SK-N-SH (cell line): ENCODE measurements around the gene MYBBP1A. TPM values are rescaled to one million over a fixed set of nuclear protein-coding genes. Genes with fewer than 3 reads are reported as not detected.

Experiments used
- CTCF ChIA-PET: fragments of 300-600, 350-600 bp; formaldehyde crosslinking; extraction: SDS; loops from one replicate; lab custom pipeline; 2021; lab: Yijun Ruan, JAX
- POLR2A ChIA-PET: fragments of 350-600 bp; sonication (Branson Sonifier 250); formaldehyde crosslinking; extraction: SDS; loops from one replicate; lab custom pipeline; 2020; ENCODE audit warnings: antibody characterized with exemption, inconsistent platforms; lab: Yijun Ruan, JAX
- DNase-seq: peaks from one replicate; pipeline ENCODE4 v3.0.0; 2012
- H2AFZ ChIP-seq: fragments of 200-600 bp; sonication (generic); 2 replicates; pipeline ENCODE4 v1.8.1; 2016; ENCODE audit warnings: antibody characterized with exemption, mild to moderate bottlenecking, low read depth
- H3F3A ChIP-seq: fragments of 200-600 bp; sonication (generic); replicated peaks from 2 replicates; pipeline ENCODE3; 2016; ENCODE audit warnings: antibody characterized with exemption, mild to moderate bottlenecking; ENCODE audit not compliant: insufficient read depth
- H3K27ac ChIP-seq, 2 experiments: fragments of 200-500 bp in 1 of 2; fragments of 200-600 bp in 1 of 2; sonication (Bioruptor generic) in 1 of 2; sonication (generic), shearing (Covaris generic) in 1 of 2; 2 replicates each; pipeline versions ENCODE4 v1.5.1 to v1.6.1; 2014 to 2016; ENCODE audit warnings: low read depth in 2 of 2, inconsistent platforms in 1 of 2, low read length in 1 of 2, mild to moderate bottlenecking in 1 of 2, mixed read lengths in 1 of 2
- H3K27me3 ChIP-seq: fragments of 200-600 bp; sonication (generic), shearing (Covaris generic); 2 replicates; pipeline ENCODE4 v1.6.1; 2016; ENCODE audit warnings: mixed run types; ENCODE audit not compliant: insufficient read depth
- H3K36me3 ChIP-seq, 2 experiments: fragments of 200-500 bp in 1 of 2; fragments of 200-600 bp in 1 of 2; sonication (Bioruptor generic) in 1 of 2; sonication (generic) in 1 of 2; replicated peaks in 1 of 2; 2 replicates each; pipeline versions ENCODE3 to v1.5.1; 2014 to 2016; ENCODE audit warnings: low read length in 1 of 2, mild to moderate bottlenecking in 1 of 2; ENCODE audit not compliant: insufficient read depth in 2 of 2, control insufficient read depth in 1 of 2
- H3K4me1 ChIP-seq, 2 experiments: fragments of 200-500 bp in 1 of 2; fragments of 200-600 bp in 1 of 2; sonication (Bioruptor generic) in 1 of 2; sonication (generic), shearing (Covaris generic) in 1 of 2; 2 replicates each; pipeline versions ENCODE4 v1.5.1 to v1.6.1; 2014 to 2016; ENCODE audit warnings: low read depth in 1 of 2, low read length in 1 of 2, mixed run types in 1 of 2; ENCODE audit not compliant: insufficient read depth in 2 of 2, control insufficient read depth in 1 of 2
- H3K4me2 ChIP-seq: fragments of 200-600 bp; sonication (generic), shearing (Covaris generic); 2 replicates; pipeline ENCODE4 v1.6.1; 2017; ENCODE audit warnings: mixed run types
- H3K4me3 ChIP-seq, 2 experiments: fragments of 200-500 bp in 1 of 2; fragments of 200-600 bp in 1 of 2; sonication (Bioruptor generic) in 1 of 2; sonication (generic), shearing (Covaris generic) in 1 of 2; 2 replicates each; pipeline versions ENCODE4 v1.5.1 to v1.8.1; 2014 to 2016; ENCODE audit warnings: low read depth in 2 of 2, inconsistent platforms in 1 of 2, low read length in 1 of 2, mild to moderate bottlenecking in 1 of 2, mixed read lengths in 1 of 2, moderate library complexity in 1 of 2
- H3K79me2 ChIP-seq: fragments of 200-600 bp; sonication (generic); 2 replicates; pipeline ENCODE4 v1.8.1; 2017; ENCODE audit warnings: mild to moderate bottlenecking; ENCODE audit not compliant: insufficient read depth
- H3K9ac ChIP-seq: fragments of 200-600 bp; sonication (generic); 2 replicates; pipeline ENCODE4 v1.6.1; 2017; ENCODE audit warnings: mixed run types
- H3K9me2 ChIP-seq: fragments of 200-600 bp; sonication (generic); 2 replicates; pipeline ENCODE4 v1.6.1; 2017; ENCODE audit warnings: mixed run types
- H3K9me3 ChIP-seq: fragments of 200-600 bp; sonication (generic); 2 replicates; pipeline ENCODE4 v1.6.1; 2017; ENCODE audit warnings: mixed run types, mild to moderate bottlenecking, moderate library complexity
- H4K20me1 ChIP-seq: fragments of 200-600 bp; sonication (generic); 2 replicates; pipeline ENCODE4 v1.6.1; 2017; ENCODE audit warnings: mild to moderate bottlenecking, mixed run types; ENCODE audit not compliant: insufficient read depth
- CTCF ChIP-seq: fragments of 200-600 bp; sonication (generic); IDR thresholded peaks from 2 replicates; pipeline ENCODE4 v1.6.1; 2017; ENCODE audit warnings: antibody characterized with exemption, mild to moderate bottlenecking, moderate library complexity
- FOSL2 ChIP-seq: IDR thresholded peaks from 2 replicates; pipeline ENCODE4 v1.4.0; 2012; ENCODE audit warnings: low read depth, mild to moderate bottlenecking, moderate library complexity, borderline replicate concordance
- FOXM1 ChIP-seq: IDR thresholded peaks from 2 replicates; pipeline ENCODE4 v1.4.0; 2012; ENCODE audit warnings: low read depth, mild to moderate bottlenecking
- GABPA ChIP-seq: IDR thresholded peaks from 2 replicates; pipeline ENCODE4 v1.4.0; 2012; ENCODE audit warnings: low read depth, mild to moderate bottlenecking
- MAX ChIP-seq: IDR thresholded peaks from 2 replicates; pipeline ENCODE4 v1.4.0; 2012; ENCODE audit warnings: low read depth
- MEF2A ChIP-seq: IDR thresholded peaks from 2 replicates; pipeline ENCODE4 v1.4.0; 2012; ENCODE audit warnings: low read depth, borderline replicate concordance
- PBX3 ChIP-seq: IDR thresholded peaks from 2 replicates; pipeline ENCODE4; 2012
- RXRA ChIP-seq: IDR thresholded peaks from 2 replicates; pipeline ENCODE4 v1.4.0; 2012; ENCODE audit warnings: low read depth, mild to moderate bottlenecking, borderline replicate concordance
- SMC3 ChIP-seq: IDR thresholded peaks from 2 replicates; pipeline ENCODE4 v1.6.1; 2012; ENCODE audit warnings: low read depth, low read length, improper control_type of control experiment
- USF1 ChIP-seq: IDR thresholded peaks from 2 replicates; pipeline ENCODE4 v1.4.0; 2012; ENCODE audit warnings: low read depth, borderline replicate concordance
- WGBS: methylation state at CpG from one replicate; pipeline ENCODE4 v1.1.6; 2017; ENCODE audit warnings: low lambda C conversion rate; 5-methylcytosine and 5-hydroxymethylcytosine counted together
- polyA plus RNA-seq, 3 experiments: library from polyadenylated mRNA; depleted of rRNA; stranded (reverse); fragments of >200 nt; gene quantifications; 2 replicates each; pipeline ENCODE4 v1.2.3, GENCODE V29; 2012
- TF ChIP-seq, protein P1 (sequence below): IDR thresholded peaks from 2 replicates; pipeline ENCODE4 v1.6.1; 2012; ENCODE audit warnings: mild to moderate bottlenecking, low read depth, low read length, moderate library complexity
- TF ChIP-seq, protein P2 (sequence below): fragments of 150-350 bp; IDR thresholded peaks from 2 replicates; pipeline ENCODE4 v1.6.1; 2016; ENCODE audit warnings: mild to moderate bottlenecking, low read depth, low read length

MYBBP1A gene
- polyA plus RNA-seq, 1 of the 3 experiments (the other 2 are of a cell fraction), result 93.0 TPM

- 78% methylated on average over 4 of the region's 4 CpGs for WGBS
- Histone ChIP-seq H3K79me2 (no peaks in the 10 kb centered on the region), H3K27ac (no peak overlapping the region), H3F3A (no peaks in the 10 kb centered on the region), H3K4me3 (no peak overlapping the region), H3K9me2 (no peaks in the 10 kb centered on the region), H3K4me1 (peaks cover 0 to 21% of the 10 kb centered on the region in 2 experiments; a peak in 1 of 4 replicates), H2AFZ (no peak overlapping the region), H4K20me1 (no peaks in the 10 kb centered on the region), H3K36me3 (no peaks in the 10 kb centered on the region), H3K9me3 (no peaks in the 10 kb centered on the region), H3K4me2 (no peak overlapping the region), H3K27me3 (peaks cover 8% of the 10 kb centered on the region; the same call in 1 of the 2 replicates), H3K9ac (no peak overlapping the region)
- ChIA-PET POLR2A (no interaction called here), CTCF (interaction anchor here (0.9 to 6.1 kb wide), 6 partner anchors 9 to 34 kb away, joined by 3 to 39 read pairs (median 6); no protein-coding TSS in a partner anchor)
- DNase-seq, result no peak
- TF ChIP-seq, protein P1, sequence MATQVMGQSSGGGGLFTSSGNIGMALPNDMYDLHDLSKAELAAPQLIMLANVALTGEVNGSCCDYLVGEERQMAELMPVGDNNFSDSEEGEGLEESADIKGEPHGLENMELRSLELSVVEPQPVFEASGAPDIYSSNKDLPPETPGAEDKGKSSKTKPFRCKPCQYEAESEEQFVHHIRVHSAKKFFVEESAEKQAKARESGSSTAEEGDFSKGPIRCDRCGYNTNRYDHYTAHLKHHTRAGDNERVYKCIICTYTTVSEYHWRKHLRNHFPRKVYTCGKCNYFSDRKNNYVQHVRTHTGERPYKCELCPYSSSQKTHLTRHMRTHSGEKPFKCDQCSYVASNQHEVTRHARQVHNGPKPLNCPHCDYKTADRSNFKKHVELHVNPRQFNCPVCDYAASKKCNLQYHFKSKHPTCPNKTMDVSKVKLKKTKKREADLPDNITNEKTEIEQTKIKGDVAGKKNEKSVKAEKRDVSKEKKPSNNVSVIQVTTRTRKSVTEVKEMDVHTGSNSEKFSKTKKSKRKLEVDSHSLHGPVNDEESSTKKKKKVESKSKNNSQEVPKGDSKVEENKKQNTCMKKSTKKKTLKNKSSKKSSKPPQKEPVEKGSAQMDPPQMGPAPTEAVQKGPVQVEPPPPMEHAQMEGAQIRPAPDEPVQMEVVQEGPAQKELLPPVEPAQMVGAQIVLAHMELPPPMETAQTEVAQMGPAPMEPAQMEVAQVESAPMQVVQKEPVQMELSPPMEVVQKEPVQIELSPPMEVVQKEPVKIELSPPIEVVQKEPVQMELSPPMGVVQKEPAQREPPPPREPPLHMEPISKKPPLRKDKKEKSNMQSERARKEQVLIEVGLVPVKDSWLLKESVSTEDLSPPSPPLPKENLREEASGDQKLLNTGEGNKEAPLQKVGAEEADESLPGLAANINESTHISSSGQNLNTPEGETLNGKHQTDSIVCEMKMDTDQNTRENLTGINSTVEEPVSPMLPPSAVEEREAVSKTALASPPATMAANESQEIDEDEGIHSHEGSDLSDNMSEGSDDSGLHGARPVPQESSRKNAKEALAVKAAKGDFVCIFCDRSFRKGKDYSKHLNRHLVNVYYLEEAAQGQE, result no peak
- TF ChIP-seq MAX, result no peak
- no peak for TF ChIP-seq SMC3
- TF ChIP-seq, protein P2, sequence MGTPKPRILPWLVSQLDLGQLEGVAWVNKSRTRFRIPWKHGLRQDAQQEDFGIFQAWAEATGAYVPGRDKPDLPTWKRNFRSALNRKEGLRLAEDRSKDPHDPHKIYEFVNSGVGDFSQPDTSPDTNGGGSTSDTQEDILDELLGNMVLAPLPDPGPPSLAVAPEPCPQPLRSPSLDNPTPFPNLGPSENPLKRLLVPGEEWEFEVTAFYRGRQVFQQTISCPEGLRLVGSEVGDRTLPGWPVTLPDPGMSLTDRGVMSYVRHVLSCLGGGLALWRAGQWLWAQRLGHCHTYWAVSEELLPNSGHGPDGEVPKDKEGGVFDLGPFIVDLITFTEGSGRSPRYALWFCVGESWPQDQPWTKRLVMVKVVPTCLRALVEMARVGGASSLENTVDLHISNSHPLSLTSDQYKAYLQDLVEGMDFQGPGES, result no peak
- no peak for TF ChIP-seq RXRA
- TF ChIP-seq GABPA, result no peak
- TF ChIP-seq FOSL2, result no peak
- no peak for TF ChIP-seq MEF2A
- TF ChIP-seq CTCF, result no peak
- no peak for TF ChIP-seq USF1
- TF ChIP-seq FOXM1, result no peak
- no peak for TF ChIP-seq PBX3
These were observed 46.1 kb upstream of the MYBBP1A start for GRCh38 chr17:4601326-4601725.
